ENCODE results near the gene GPR62.

GPR62 gene

DNA sequence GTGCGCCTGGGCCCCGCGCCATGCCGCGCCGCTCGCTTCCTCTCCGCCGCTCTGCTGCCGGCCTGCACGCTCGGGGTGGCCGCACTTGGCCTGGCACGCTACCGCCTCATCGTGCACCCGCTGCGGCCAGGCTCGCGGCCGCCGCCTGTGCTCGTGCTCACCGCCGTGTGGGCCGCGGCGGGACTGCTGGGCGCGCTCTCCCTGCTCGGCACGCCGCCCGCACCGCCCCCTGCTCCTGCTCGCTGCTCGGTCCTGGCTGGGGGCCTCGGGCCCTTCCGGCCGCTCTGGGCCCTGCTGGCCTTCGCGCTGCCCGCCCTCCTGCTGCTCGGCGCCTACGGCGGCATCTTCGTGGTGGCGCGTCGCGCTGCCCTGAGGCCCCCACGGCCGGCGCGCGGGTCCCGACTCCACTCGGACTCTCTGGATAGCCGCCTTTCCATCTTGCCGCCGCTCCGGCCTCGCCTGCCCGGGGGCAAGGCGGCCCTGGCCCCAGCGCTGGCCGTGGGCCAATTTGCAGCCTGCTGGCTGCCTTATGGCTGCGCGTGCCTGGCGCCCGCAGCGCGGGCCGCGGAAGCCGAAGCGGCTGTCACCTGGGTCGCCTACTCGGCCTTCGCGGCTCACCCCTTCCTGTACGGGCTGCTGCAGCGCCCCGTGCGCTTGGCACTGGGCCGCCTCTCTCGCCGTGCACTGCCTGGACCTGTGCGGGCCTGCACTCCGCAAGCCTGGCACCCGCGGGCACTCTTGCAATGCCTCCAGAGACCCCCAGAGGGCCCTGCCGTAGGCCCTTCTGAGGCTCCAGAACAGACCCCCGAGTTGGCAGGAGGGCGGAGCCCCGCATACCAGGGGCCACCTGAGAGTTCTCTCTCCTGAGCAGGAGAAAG is 951 bp downstream of the GPR62 start:
- DNase-seq: peak; percentile 32

GRCh38 chr3:51957520-51958205 is 2.5 kb downstream of the GPR62 start:
- no peak for DNase-seq

DNA sequence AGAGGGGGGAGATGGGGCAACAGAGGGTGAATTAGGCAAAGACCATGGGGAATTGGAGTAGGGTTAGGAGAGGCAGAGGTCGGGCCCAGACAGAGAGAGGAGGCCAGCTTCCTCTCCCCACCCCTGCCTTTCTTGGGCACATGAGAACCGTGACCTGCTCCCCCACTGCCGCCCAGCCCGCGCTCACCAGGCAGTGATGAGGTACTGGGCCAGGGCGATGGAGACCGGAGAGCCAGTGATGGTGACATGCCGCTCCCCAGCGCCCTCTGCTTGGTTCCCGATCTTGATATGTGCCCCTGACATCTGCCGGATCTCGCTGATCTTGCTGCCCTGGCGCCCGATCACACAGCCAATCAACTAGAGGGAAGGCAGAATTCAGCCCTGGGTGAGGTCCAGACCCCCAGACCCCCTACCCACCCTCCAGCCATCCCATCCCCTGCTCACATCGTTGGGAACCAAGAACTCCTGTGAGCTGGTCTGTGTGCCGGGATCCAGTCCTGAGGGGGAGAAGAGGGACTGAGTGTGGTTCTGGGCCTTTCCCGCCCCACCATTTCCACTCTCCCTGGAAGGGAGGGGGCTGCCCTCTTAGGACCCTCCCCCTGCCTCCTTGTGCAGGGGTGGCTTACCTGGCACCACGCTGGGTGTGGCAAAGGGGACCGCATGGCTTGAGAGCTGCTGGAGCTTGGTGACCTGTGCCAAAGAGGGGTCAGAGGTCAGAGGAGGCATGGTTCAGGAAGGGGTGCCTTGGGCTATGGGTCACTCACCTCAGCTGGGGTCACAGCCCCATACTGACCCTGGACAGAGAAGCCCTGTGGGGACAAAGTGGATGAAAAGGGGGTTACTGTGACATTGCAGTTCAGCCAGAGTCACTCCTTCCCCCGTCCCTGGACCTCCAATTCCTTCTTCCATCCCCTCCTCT is 3.7 kb downstream of the GPR62 start:
- no peak for DNase-seq

GRCh38 chr3:51959651-51960050 is 4.5 kb downstream of the GPR62 start:
- no peak for DNase-seq

GRCh38 chr3:51960386-51960785 is 5.2 kb downstream of the GPR62 start:
- no peak for DNase-seq

- no peak for DNase-seq
These were observed 5.8 kb downstream of the GPR62 start for GRCh38 chr3:51961011-51961410.

DNA sequence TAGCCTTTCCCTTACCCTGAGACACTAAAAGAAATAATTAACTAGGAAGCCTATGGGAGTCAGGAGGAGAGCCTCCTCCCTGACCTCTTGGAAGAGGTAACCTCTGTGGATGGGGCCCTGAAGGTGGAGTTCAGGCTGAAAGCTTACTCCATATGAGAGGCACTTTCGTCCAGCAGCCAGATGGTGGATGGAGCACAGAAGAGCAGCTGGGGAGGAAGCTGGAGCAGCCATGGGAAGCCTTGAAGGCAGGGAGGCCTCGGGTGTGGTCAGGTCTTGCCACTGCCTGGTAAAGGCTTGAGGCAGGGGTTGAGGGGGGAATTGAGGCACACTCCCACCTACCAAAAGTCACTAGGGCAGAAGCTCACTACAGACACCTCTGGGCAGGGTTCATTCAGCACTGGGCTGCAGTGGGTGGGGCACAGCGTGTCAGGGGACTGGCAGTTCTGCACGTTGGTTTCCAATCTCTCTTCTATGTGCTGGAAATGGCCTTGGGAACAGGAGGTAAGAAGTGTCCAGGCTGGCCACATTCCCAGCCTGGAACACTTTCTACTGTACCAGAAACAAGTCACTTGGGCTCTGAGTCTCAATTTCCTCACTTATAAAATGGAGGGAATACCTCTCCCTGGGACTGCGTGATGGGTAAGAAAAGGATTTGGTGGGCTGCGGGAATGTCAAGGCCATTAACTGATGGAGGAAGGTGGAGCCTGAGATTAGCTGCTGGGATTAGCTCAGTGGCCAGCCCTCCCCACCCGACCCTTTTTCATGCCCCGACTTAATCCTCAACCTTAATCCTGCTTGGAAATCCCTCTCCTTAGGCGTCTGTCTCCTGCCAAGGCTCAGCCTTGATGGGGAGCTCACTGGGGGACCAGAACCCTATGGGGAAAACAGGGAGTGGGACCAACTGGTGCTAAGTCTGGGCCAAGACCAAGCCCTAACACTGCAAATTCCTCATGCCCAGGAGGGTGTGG is 6.7 kb downstream of the GPR62 start:
- no peak for DNase-seq

GRCh38 chr3:51962854-51963530 is 7.8 kb downstream of the GPR62 start:
- DNase-seq: no peak

- DNase-seq: no peak
These were observed 8.8 kb downstream of the GPR62 start for GRCh38 chr3:51963951-51964451.

GRCh38 chr3:51964521-51964920 is 9.3 kb downstream of the GPR62 start:
- DNase-seq: no peak

DNA sequence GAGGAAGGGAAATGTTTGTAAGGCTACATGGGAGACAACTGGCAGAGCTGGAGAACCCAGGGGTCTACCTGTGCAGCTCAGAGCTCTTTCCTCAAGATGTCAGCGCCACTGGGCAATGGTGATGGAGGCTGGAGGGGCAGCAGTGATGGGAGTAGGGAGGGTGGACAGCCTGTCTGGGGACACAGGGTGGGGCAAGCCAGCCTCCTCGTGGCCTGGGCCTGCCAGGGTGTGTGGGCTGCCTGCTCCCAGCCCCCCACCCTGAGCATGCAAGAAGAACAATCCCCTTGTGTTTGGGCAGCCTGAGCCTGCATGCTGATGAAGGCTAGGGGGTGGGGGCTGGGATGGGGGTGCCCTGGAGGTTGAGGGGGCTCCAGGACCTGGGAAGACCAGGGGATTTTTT is 10.8 kb downstream of the GPR62 start:
- DNase-seq: no peak

GRCh38 chr3:51966486-51966885 is 11.3 kb downstream of the GPR62 start:
- DNase-seq: no peak

DNA sequence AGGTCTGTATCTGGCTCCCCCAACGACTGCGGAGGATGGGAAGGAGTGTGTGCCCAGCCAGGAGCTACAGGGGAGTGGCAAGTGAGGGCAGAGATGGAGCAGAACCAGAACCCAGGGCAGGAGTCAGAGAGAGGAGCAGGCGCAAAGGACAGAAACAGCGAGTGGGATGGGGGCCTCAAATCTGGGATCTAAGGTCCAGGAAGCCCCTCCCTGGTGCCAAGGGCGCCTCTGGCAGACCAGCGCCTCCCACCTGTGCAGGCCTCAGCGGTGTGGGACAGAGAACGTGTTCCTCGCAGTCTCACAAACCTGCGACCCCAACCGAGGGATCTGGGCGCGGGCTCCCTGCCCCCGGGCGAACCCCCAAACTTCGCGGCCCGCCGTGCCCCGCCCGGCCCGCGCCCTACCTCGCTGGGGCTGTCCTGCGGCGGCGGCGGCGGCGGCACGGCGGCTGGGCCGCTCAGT is 11.8 kb downstream of the GPR62 start:
- no peak for DNase-seq

- peak; percentile 22 for DNase-seq
These were observed 12.4 kb downstream of the GPR62 start, which contains the start of gene PCBP4 for GRCh38 chr3:51967384-51968169. Gene PCBP4 (minus strand): TSS chr3:51967454. CDS start chr3:51961240, 6,214 bp downstream.

GRCh38 chr3:51968170-51968775 is 13.1 kb downstream of the GPR62 start:
- no peak for DNase-seq

DNA sequence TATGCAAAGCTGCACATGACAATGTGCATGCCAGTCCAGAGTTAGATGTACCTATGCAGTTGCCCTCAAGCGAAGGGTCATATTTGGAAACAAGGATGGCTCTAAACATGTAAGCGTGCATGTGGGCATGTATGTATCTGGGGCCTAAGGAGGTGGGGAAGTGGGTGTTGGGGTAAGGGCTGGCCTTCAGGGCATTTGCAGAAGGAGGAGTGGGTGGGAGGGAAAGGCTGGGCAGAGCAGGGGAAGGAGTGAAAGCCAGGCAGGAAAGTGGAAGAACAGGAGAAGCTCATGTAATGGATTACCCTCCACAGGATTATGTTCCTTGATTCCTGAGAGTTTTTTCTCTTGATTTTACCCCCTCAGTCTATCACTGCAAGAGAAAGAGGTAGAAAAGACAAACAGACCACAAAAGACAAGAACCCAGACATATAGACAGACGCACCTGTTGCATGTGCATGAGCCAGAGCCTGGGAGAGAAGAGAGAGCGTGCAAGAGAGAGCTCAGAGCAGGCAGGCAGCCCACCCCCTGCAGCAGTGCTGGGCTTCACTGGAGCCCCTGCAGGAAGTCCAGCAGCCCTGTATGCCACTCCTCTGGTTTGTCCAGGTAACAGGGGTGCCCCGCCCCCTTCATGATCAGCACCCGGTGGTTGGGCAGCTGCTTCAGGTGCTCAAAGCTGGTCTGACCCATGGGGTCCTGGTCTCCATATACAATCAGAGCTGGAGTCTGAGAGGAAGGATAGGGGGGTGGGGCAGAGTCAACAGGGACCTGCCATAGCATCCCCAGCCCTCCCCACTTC is 13.9 kb downstream of the GPR62 start:
- DNase-seq: no peak

DNA sequence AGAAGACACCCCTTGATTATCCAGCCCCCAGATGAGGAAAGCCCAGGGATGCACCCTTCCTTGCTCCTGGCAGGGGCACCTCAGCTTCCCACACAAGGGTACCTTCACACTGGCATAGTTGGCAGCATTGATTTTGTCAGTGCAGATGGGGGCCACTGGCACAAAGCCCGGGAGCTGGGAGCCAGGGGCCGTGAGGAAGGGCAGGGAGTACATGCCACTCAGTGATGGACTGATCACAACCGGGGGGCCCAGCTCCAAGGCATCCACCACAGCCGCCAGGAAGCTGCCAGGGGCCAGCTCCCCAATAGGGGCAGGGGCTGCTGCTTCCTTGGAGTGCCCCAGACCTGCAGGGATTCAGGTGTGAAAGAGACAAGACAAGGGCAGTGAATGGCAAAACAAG is 14.7 kb downstream of the GPR62 start:
- DNase-seq: no peak

- no peak for DNase-seq
These were observed 15.6 kb downstream of the GPR62 start for GRCh38 chr3:51970606-51971300.
